ENCODE measurements around the gene BBX.

BBX gene

GRCh38 chr3:107650788-107651187 is 128.0 kb downstream of the BBX start:
- DNase-seq (ENCODE audit: low read depth in 1 of 2, low spot score in 1 of 2), result no peak

GRCh38 chr3:107651782-107652181 is 129.0 kb downstream of the BBX start:
- no peak for DNase-seq (ENCODE audit: low read depth in 1 of 2, low spot score in 1 of 2)

- DNase-seq (ENCODE audit: low read depth in 1 of 2, low spot score in 1 of 2), result no peak
Observed at GRCh38 chr3:107654218-107654617, 131.5 kb downstream of the BBX start.

- no peak for DNase-seq (ENCODE audit: low read depth in 1 of 2, low spot score in 1 of 2)
Observed at GRCh38 chr3:107657971-107658370, 135.2 kb downstream of the BBX start.

GRCh38 chr3:107660306-107660976 is 137.7 kb downstream of the BBX start:
- no peak for DNase-seq (ENCODE audit: low read depth in 1 of 2, low spot score in 1 of 2)

GRCh38 chr3:107661447-107662123 is 138.8 kb downstream of the BBX start:
- DNase-seq (ENCODE audit: low read depth in 1 of 2, low spot score in 1 of 2), result no peak

GRCh38 chr3:107662124-107662507 is 139.4 kb downstream of the BBX start:
- DNase-seq (ENCODE audit: low read depth in 1 of 2, low spot score in 1 of 2), result no peak

GRCh38 chr3:107662586-107662985 is 139.8 kb downstream of the BBX start:
- DNase-seq (ENCODE audit: low read depth in 1 of 2, low spot score in 1 of 2), result no peak

- no peak for DNase-seq (ENCODE audit: low read depth in 1 of 2, low spot score in 1 of 2)
Observed at GRCh38 chr3:107663266-107663665, 140.5 kb downstream of the BBX start.

GRCh38 chr3:107664614-107665013 is 141.9 kb downstream of the BBX start:
- no peak for DNase-seq (ENCODE audit: low read depth in 1 of 2, low spot score in 1 of 2)

- no peak for DNase-seq (ENCODE audit: low read depth in 1 of 2, low spot score in 1 of 2)
Observed at GRCh38 chr3:107665351-107665750, 142.6 kb downstream of the BBX start.

- no peak for DNase-seq (ENCODE audit: low read depth in 1 of 2, low spot score in 1 of 2)
Observed at GRCh38 chr3:107666853-107667252, 144.1 kb downstream of the BBX start.

GRCh38 chr3:107668416-107668815 is 145.7 kb downstream of the BBX start:
- no peak for DNase-seq (ENCODE audit: low read depth in 1 of 2, low spot score in 1 of 2)

GRCh38 chr3:107668963-107669362 is 146.2 kb downstream of the BBX start:
- no peak for DNase-seq (ENCODE audit: low read depth in 1 of 2, low spot score in 1 of 2)

- no peak for DNase-seq (ENCODE audit: low read depth in 1 of 2, low spot score in 1 of 2)
Observed at GRCh38 chr3:107669669-107670068, 146.9 kb downstream of the BBX start.

GRCh38 chr3:107670986-107671385 is 148.2 kb downstream of the BBX start:
- no peak for DNase-seq (ENCODE audit: low read depth in 1 of 2, low spot score in 1 of 2)

- no peak for DNase-seq (ENCODE audit: low read depth in 1 of 2, low spot score in 1 of 2)
Observed at GRCh38 chr3:107674371-107674770, 151.6 kb downstream of the BBX start.

- no peak for DNase-seq (ENCODE audit: low read depth in 1 of 2, low spot score in 1 of 2)
Observed at GRCh38 chr3:107675233-107675900, 152.6 kb downstream of the BBX start.

GRCh38 chr3:107676469-107677309 is 153.9 kb downstream of the BBX start:
- no peak for DNase-seq (ENCODE audit: low read depth in 1 of 2, low spot score in 1 of 2)

- no peak for DNase-seq (ENCODE audit: low read depth in 1 of 2, low spot score in 1 of 2)
Observed at GRCh38 chr3:107679921-107680320, 157.2 kb downstream of the BBX start.

GRCh38 chr3:107680698-107681097 is 157.9 kb downstream of the BBX start:
- DNase-seq (ENCODE audit: low read depth in 1 of 2, low spot score in 1 of 2), result no peak

GRCh38 chr3:107681396-107681795 is 158.6 kb downstream of the BBX start:
- no peak for DNase-seq (ENCODE audit: low read depth in 1 of 2, low spot score in 1 of 2)
